GM10266 (cell line): Measurements from ENCODE around the gene HSPA1A.
"Not testable (repeated sequence)": the region's sequence is repeated elsewhere in the genome, so short reads cannot be mapped to it uniquely, and the experiment has no call there.

Experiments
- DNase-seq: peaks from one replicate; pipeline ENCODE4 v3.0.0; 2012; ENCODE audit errors: extremely low spot score
- CTCF ChIP-seq: IDR thresholded peaks from 2 replicates; pipeline ENCODE4 v1.5.1; 2012; ENCODE audit warnings: mild to moderate bottlenecking, low read depth; ENCODE audit not compliant: control insufficient read depth, insufficient read depth; ENCODE audit errors: missing control alignments

The HSPA1A gene

GRCh38 chr6:31794866-31795615 is 20.3 kb upstream of the HSPA1A start:
- DNase-seq = peak; percentile 68
- TF ChIP-seq CTCF = no peak

- peak; percentile 93 for TF ChIP-seq CTCF
- peak; percentile 98 for DNase-seq
These were observed 19.6 kb upstream of the HSPA1A start, which contains the start of gene VARS1 for GRCh38 chr6:31795616-31796298. Gene VARS1 (minus strand): TSS chr6:31795752. CDS start chr6:31795217, 535 bp downstream.

GRCh38 chr6:31796993-31797385 is 18.4 kb upstream of the HSPA1A start:
- no peak for DNase-seq
- TF ChIP-seq CTCF = no peak

GRCh38 chr6:31797588-31797987 is 17.8 kb upstream of the HSPA1A start:
- no peak for TF ChIP-seq CTCF

GRCh38 chr6:31799781-31800180 is 15.6 kb upstream of the HSPA1A start:
- no peak for TF ChIP-seq CTCF
- no peak for DNase-seq

More at GRCh38 chr6:31797588-31797987, 17.8 kb upstream of the HSPA1A start:
- no peak for DNase-seq

GRCh38 chr6:31801031-31801927 is 14.1 kb upstream of the HSPA1A start:
- DNase-seq = not testable (repeated sequence)

GRCh38 chr6:31805939-31806469 is 9.3 kb upstream of the HSPA1A start:
- DNase-seq = no peak
- no peak for TF ChIP-seq CTCF
